HT-29 (cell line): ENCODE results near the gene FAF1. TPM values are rescaled to one million over a fixed set of nuclear protein-coding genes. Genes with fewer than 3 reads are reported as not detected.

Source experiments
- DNase-seq: peaks from one replicate; pipeline ENCODE4 v3.0.0-alpha.2; 2015; ENCODE audit warnings: low spot score
- small RNA-seq: library from RNA; depleted of rRNA; stranded (forward); fragments of <200 nt; gene quantifications from one replicate; pipeline ENCODE3, GENCODE V24; 2014
- total RNA-seq: library from RNA; depleted of rRNA; stranded (reverse); fragments of >200 nt; shearing (Covaris generic); gene quantifications from 2 replicates; pipeline ENCODE4 v1.2.3, GENCODE V29; 2014; rRNA removed

The FAF1 gene
- total RNA-seq, 1 experiment from 2014 or later, result 25.9 TPM

DNA sequence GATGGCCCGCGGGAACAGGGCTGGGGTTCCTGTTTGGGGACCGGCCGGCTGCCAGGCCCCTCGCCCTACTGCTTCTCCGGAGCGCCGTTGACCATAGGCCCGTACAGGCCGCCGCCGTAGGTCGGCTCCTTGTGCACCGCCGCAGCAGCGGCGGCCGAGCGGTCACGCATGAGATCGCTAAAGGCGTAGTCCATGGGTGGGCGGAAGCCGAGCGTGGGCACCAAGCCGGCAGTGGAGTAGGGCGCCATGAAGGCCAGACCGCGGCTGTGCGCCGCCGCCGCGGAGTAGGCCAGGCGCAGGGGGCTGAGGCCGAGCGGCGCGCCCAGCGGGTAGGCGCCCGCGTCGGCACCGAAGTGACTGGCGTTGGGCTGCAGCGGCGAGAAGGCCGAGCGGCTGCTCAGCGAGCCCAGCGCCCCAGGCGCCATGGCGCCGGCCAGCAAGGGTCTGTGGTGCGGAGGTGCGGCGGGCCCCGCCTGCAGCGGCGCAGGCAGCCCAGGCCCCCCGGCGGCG is 541.4 kb downstream of the FAF1 start:
- DNase-seq, result no peak

DNA sequence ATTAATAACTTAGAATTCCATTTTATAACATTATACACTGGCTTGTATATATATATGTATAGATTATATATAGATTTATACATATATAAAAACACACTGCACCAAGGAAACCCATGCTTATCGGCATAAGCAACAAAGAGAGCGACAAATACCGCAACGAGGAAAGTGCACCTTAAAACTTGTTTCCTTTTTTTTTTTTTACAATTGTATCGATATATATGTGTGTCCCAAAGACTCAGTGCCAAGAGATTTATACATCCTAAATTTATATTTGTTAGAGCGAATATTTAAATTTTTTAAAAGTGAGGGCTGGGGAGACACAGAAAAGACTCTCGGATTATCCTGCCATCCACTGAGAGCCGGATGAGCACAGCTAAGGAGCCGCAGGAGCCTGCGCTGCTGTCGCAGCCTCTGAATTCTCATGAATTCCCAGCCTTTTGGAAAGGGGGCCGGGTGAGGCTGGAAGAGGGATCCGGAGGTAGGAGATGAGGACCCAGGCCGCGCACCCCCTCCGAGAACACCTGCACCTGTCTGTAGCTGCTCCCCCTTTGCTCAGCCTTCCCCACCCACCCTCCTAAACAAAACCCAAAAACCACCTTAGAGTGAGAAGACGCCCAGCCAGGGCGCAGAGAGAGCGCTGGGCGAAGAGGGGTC is 542.0 kb downstream of the FAF1 start:
- no peak for DNase-seq

DNA sequence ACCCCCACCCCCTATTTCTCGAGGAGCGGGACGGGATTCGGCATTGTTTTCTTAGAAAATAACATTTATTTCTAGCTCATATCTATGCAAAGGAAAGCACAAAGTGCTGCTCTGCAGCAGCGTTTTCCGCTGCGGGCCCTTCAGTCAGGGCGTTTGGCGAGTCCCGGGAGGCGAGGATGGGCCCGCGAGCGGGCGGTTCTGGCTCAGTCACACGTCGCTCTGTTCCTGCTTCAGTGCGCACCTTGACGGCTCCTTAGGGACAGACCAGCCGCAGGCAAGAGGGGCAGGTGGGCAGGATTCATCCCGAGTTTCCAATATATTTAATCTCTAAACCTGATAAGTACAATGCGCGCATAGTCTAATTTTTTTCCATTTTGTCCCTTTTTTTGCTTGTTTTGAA is 542.6 kb downstream of the FAF1 start:
- DNase-seq, result no peak

DNA sequence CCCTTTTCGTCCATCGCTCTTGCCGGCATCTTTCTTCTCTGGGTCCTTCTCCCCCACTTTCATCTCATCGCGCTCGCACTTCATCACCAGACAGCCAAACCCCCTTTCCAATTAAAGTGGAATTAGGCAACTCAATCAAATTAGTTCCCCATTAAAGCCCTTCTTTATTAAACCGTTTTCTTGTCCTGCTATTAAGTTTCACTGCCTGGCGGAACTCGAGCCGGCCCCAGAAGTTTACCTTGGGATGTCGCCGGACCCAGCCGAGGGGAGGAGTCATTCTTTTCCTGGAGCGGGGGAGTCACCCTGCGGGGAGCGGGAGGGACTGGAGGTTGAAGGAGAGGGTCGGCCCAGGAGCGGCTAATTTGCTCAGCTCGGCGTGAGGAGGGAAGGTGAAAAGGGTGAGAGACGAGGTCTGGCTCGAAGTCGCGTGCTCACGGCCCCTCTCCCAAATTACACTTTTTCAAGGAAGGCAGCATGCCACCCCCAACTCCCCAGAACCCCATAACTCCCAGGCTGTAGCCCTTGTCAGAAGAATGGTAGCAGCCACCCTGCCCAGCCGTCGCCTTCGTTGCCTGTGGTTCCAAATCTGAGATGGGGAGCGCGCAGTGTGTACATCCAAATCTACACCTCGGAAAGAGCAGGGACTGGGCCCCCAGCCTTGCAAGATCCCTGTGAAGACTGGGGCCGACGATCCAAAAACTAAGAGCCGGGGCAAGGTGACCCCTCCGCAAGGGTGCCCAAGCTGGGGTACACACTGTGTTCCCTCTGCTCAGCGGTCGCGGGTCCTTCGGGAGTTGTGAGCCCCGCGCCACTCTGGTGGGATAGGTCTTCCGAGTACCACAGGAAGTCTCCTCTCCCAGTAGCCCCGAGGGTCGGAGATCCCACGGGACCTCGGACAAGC is 543.3 kb downstream of the FAF1 start:
- DNase-seq, result no peak

DNA sequence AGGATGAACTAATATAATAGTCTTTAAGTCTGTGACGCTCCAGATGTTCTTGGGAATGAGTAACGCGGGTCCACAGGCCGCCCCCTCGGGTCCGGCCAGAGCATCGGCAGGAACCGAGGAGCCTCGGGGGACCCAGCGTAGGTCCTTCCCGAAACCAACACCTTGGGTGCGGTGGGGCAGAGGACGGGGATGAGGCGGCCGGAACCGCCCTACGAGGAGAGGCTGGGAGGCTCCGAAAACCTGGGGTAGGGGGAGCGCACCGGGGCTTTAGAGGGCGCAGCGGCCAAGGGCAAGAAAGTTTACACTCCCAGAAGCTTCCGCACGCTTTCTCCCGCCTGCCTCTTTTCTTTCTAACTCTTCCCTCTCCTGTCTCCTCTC is 543.9 kb downstream of the FAF1 start:
- no peak for DNase-seq

DNA sequence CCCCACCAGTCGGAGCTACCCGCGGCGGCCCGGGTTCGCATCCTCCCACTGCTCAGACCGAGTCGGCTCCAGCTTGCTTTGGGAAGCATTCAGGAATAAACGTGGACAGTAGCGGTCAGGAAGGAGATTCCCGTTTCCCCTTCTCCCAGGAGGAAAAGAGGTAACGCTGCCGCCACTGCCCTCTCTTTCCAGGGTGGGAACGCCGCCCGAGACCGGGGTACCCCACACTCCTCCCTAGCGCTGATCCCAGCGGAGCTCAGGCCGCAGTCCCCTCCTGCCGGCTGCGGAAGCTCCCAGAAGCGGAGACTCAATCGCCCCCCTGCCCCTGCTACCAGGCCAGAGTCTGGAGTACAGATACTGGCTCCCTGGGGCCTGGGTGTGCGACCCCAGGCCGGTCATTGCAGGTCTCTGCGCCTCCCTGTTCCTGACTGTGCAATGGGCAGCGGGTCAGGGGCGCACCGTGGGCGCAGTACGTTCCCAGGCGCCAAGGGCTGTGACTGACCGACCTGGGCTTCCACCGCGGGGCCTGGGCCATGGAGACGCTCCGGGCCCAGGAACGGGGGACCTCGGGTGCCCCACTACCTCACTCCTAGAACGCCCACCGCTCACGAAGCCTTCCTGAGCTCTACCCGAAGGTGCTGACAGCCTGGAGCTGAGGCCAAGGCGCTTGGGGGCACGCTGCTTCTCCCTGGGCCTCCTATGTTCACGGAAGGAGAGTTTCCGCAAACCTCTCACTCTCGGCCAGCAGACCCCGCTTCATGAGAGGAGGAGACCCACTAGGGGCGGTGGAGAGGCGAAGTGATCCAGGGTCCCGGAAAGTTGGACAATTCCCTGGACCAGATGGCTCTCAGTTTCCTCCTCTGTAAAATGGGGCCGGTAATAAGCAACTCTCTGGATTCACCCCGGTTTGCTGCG is 544.6 kb downstream of the FAF1 start:
- DNase-seq, result no peak

DNA sequence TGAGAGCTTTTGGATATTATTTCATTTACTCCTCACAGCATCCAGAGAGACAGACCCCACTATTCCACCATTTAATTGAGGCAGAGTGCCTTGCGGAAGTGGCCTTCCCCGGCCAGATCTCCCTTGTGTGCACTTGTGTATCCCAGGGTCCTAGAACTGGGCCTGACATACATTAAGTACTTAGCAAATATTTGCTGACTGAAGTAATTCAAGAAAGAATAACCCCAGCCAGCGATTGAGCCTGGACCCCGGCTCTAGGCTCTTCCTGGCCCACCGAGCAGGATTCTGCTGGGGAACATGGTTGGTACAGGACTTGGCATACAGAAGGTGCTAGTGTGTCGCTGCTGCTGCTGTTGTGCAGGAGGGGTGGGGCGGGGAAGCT is 545.2 kb downstream of the FAF1 start:
- DNase-seq, result no peak

DNA sequence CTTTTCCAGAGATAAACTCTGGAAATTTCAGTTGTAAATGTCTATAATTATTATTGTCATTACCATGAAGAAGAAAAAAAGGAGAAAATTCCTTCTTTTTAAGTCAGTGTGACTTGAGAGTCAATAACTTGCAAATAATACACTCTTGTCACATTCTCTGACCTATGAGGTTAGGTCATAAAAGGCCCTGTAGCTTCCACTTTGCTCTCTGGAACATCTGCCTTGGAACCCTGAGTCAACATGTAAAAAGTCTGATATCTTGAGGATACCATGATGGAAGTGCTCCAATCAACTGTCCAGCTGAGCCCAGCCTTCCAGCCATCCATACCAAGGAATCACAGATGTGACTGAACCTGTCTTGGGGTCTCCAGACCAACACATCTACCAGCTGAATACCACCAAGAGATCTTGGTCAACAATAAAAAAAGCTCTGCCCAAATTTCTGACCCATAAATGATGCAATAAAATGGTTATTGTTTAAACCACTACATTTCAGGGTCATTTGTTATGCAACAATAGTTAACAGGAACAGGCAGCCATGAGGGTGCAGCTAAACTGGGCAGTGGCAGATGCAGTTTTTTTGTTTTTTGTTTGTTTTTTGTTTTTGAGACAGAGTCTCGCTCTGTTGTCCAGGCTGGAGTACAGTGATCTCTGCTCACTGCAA is 547.1 kb downstream of the FAF1 start:
- DNase-seq, result no peak

DNA sequence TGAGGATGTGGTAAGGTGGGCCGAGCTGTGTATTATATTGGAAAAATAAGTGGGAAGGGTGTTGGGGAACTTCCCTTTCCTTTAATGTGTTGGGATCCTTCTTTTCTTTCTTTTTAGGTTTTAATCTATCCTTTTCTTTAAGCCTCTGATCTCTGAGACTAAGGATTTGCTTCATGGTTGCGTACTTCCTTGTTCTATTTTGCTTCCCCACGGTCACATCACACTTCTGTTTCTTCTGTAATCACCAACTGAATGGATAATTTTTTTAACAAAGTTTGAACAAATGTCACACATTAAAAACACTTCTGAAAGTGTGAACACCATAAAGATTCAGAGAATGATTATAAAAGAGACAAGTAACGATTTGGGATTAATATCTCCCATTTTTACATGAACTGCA is 554.3 kb downstream of the FAF1 start:
- DNase-seq, result no peak

DNA sequence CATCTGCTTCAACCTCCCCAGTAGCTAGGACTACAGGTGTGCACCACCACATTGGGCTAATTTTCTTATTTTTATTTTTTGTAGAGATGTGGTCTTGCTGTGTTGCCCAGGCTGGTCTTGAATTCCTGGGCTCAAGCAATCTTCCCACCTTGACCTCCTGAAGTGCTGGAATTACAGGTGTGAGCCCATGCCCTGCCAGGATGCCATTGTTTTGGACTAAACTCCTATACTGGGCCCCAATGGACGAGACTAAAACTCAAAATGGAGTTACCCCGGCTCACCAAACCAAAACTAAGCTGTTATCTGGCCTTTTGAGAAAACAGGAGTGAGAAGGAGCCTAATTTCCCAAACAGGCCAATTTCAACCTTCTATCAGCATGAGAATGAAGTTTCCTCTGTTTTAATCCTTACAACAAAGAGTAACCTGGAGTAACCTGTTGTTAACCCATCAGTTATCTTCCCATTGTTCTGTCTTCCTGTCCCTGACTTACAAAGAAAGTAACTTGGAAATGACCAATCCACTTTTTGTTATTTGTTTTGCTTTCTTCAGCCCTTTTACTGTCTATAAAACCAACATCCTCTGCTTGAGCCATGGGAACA is 566.4 kb downstream of the FAF1 start:
- DNase-seq, result no peak

Small RNA genes within 50 kb of the gene (small RNA-seq; reads per million reads assigned to genes)
- not detected for gene RNU6-1026P

Other genes starting within 250 kb of the FAF1 start
- 11.1 and 14.5 TPM in 2 replicates for gene CDKN2C, start 10.0 kb upstream of the FAF1 start, total RNA-seq
- gene C1orf185, start 142.0 kb upstream of the FAF1 start, total RNA-seq, result not detected in 2 replicates